ENCODE data around the gene NHLRC1.

Gene NHLRC1

DNA sequence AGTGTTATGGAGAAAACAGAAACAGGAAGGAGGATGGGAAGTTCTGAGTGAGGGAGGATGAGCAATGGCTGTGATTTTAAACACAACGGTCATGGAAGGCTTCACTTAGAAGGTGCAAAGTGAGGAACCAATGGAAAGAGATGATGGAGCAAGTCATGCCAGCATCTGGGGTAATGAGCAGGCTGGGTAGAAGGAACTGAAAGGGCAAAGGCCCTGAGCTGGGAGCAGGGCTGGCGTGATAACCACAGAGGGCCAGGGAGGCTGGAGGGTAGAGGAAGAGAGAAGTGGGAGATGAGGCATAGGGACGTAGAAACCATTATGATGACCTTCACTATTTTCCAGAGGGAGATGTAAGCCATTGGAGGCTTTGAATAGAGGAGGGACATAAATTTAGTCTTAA is 43.6 kb downstream of the NHLRC1 start:
- H3K27me3 ChIP-seq (ENCODE audit: insufficient read depth, low read length, poor library complexity) = no peaks in the 10 kb centered on the region
- H3K18ac ChIP-seq (ENCODE audit: low read length) = no peak overlapping the region
- no peak overlapping the region for H3K4ac ChIP-seq (ENCODE audit: low read depth, low read length)
- H4K5ac ChIP-seq (ENCODE audit: low read length) = no peak overlapping the region
- no peak overlapping the region for H2BK120ac ChIP-seq (ENCODE audit: low read depth, low read length)
- WGBS (ENCODE audit: extremely low coverage, insufficient coverage, low lambda C conversion rate) = no CpG with 5 or more reads among the region's 3 CpGs
- no peak overlapping the region for H2BK5ac ChIP-seq (ENCODE audit: low read length)
- no peak overlapping the region for H3K23ac ChIP-seq (ENCODE audit: low read length)
- H4K8ac ChIP-seq (ENCODE audit: low read depth, low read length) = no peak overlapping the region
- no peaks in the 10 kb centered on the region for H3K36me3 ChIP-seq (ENCODE audit: control insufficient read depth, insufficient read depth, low read length)
- H3K4me1 ChIP-seq (ENCODE audit: control insufficient read depth, low read depth, low read length) = no peaks in the 10 kb centered on the region
- no peak overlapping the region for H2AK5ac ChIP-seq (ENCODE audit: low read length)
- no peak overlapping the region for H2BK15ac ChIP-seq (replicated peaks; ENCODE audit: low read depth)
- no peak for DNase-seq
- no peak overlapping the region for H3K56ac ChIP-seq (ENCODE audit: low read length)
- no peak overlapping the region for H3K4me2 ChIP-seq (ENCODE audit: low read length)
- no peak overlapping the region for H3K27ac ChIP-seq (ENCODE audit: low read depth, low read length)
- no peaks in the 10 kb centered on the region for H3K79me2 ChIP-seq (ENCODE audit: control insufficient read depth, insufficient read depth, low read length)
- no peak overlapping the region for H3K4me3 ChIP-seq (ENCODE audit: low read length)
- H3K79me1 ChIP-seq (ENCODE audit: low read length) = no peaks in the 10 kb centered on the region
- H3K9ac ChIP-seq (ENCODE audit: low read length) = no peak overlapping the region

DNA sequence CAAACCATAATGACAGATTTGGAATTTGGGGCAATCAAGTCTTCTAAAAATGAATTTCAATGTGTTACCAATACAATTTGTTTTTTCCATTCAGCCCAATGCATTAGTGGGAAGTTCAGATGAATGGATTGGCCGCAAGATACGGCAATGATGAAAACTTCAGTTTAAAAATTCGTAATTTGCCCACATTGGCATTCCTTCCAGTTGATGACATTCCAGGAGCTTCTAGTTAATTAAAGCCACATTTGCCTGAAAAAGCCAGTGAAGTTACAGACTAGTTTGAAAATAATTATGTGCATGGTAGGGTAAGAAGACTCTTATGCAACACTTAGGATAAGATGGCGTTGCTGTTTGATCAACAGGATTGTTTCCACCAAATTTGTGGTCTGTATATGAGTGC is 46.2 kb downstream of the NHLRC1 start:
- no peak overlapping the region for H3K4me2 ChIP-seq (ENCODE audit: low read length)
- H2AK5ac ChIP-seq (ENCODE audit: low read length) = no peak overlapping the region
- no peak overlapping the region for H2BK15ac ChIP-seq (replicated peaks; ENCODE audit: low read depth)
- H3K79me1 ChIP-seq (ENCODE audit: low read length) = no peaks in the 10 kb centered on the region
- H3K79me2 ChIP-seq (ENCODE audit: control insufficient read depth, insufficient read depth, low read length) = no peaks in the 10 kb centered on the region
- H3K4ac ChIP-seq (ENCODE audit: low read depth, low read length) = no peak overlapping the region
- no peak overlapping the region for H3K23ac ChIP-seq (ENCODE audit: low read length)
- no peak overlapping the region for H2BK120ac ChIP-seq (ENCODE audit: low read depth, low read length)
- no peaks in the 10 kb centered on the region for H3K27me3 ChIP-seq (ENCODE audit: insufficient read depth, low read length, poor library complexity)
- no peaks in the 10 kb centered on the region for H3K4me1 ChIP-seq (ENCODE audit: control insufficient read depth, low read depth, low read length)
- H3K27ac ChIP-seq (ENCODE audit: low read depth, low read length) = no peak overlapping the region
- no peak for DNase-seq
- no peak overlapping the region for H3K56ac ChIP-seq (ENCODE audit: low read length)
- no peaks in the 10 kb centered on the region for H3K36me3 ChIP-seq (ENCODE audit: control insufficient read depth, insufficient read depth, low read length)
- H4K5ac ChIP-seq (ENCODE audit: low read length) = no peak overlapping the region
- H3K9ac ChIP-seq (ENCODE audit: low read length) = no peak overlapping the region
- H4K8ac ChIP-seq (ENCODE audit: low read depth, low read length) = no peak overlapping the region
- no CpG with 5 or more reads among the region's 4 CpGs for WGBS (ENCODE audit: extremely low coverage, insufficient coverage, low lambda C conversion rate)
- no peak overlapping the region for H3K18ac ChIP-seq (ENCODE audit: low read length)
- H3K4me3 ChIP-seq (ENCODE audit: low read length) = no peak overlapping the region
- no peak overlapping the region for H2BK5ac ChIP-seq (ENCODE audit: low read length)

DNA sequence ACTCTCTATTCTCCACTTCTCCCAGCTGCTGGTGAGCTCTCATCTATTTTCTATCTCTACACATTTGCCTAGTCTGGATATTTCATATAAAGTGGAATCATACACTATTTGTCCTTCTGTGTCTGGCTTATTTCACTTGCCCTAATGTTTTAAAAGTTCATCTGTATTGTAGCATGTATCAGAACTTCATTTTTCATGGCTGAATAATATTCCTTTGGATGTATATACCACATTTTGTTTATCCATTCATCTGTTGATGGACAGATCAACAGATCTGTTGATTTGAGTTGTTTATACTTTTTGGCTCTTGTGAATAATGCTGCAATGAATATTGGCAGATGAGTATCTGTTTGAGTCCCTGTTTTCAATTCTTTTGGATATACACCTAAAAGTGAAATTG is 49.6 kb downstream of the NHLRC1 start:
- H3K4me2 ChIP-seq (ENCODE audit: low read length) = no peak overlapping the region
- no peaks in the 10 kb centered on the region for H3K27me3 ChIP-seq (ENCODE audit: insufficient read depth, low read length, poor library complexity)
- no peak overlapping the region for H2BK120ac ChIP-seq (ENCODE audit: low read depth, low read length)
- H3K79me1 ChIP-seq (ENCODE audit: low read length) = no peaks in the 10 kb centered on the region
- H2BK5ac ChIP-seq (ENCODE audit: low read length) = no peak overlapping the region
- H4K8ac ChIP-seq (ENCODE audit: low read depth, low read length) = no peak overlapping the region
- H3K36me3 ChIP-seq (ENCODE audit: control insufficient read depth, insufficient read depth, low read length) = no peaks in the 10 kb centered on the region
- no peaks in the 10 kb centered on the region for H3K79me2 ChIP-seq (ENCODE audit: control insufficient read depth, insufficient read depth, low read length)
- H3K56ac ChIP-seq (ENCODE audit: low read length) = no peak overlapping the region
- no peak overlapping the region for H4K5ac ChIP-seq (ENCODE audit: low read length)
- H2AK5ac ChIP-seq (ENCODE audit: low read length) = no peak overlapping the region
- DNase-seq = no peak
- H3K23ac ChIP-seq (ENCODE audit: low read length) = no peak overlapping the region
- H3K9ac ChIP-seq (ENCODE audit: low read length) = no peak overlapping the region
- H2BK15ac ChIP-seq (replicated peaks; ENCODE audit: low read depth) = no peak overlapping the region
- H3K4me3 ChIP-seq (ENCODE audit: low read length) = no peak overlapping the region
- no peak overlapping the region for H3K4ac ChIP-seq (ENCODE audit: low read depth, low read length)
- H3K4me1 ChIP-seq (ENCODE audit: control insufficient read depth, low read depth, low read length) = no peaks in the 10 kb centered on the region
- H3K27ac ChIP-seq (ENCODE audit: low read depth, low read length) = no peak overlapping the region
- no peak overlapping the region for H3K18ac ChIP-seq (ENCODE audit: low read length)

DNA sequence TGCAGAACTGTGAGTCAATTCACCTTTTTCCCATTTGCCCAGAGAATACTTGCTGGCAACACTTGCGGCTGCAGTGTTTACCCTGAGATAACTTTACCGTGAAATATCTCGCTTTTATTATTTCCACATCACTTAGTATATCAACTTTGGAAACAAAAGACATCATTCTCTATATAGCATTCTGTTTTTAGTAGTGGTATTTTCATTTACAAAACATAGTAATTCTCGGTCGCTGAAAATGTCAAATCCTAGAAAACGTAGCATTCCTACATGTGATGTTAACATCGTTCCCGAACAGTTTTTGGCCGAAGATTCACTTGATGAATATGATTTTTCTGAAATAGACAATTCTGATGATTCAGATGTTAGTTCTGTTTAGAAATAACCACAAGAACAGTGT is 52.0 kb downstream of the NHLRC1 start:
- no peak overlapping the region for H3K4me2 ChIP-seq (ENCODE audit: low read length)
- no peaks in the 10 kb centered on the region for H3K36me3 ChIP-seq (ENCODE audit: control insufficient read depth, insufficient read depth, low read length)
- no peaks in the 10 kb centered on the region for H3K27me3 ChIP-seq (ENCODE audit: insufficient read depth, low read length, poor library complexity)
- WGBS (ENCODE audit: extremely low coverage, insufficient coverage, low lambda C conversion rate) = no CpG with 5 or more reads among the region's 9 CpGs
- no peak overlapping the region for H4K5ac ChIP-seq (ENCODE audit: low read length)
- no peak overlapping the region for H2BK15ac ChIP-seq (replicated peaks; ENCODE audit: low read depth)
- no peak overlapping the region for H3K4ac ChIP-seq (ENCODE audit: low read depth, low read length)
- H4K8ac ChIP-seq (ENCODE audit: low read depth, low read length) = no peak overlapping the region
- no peak overlapping the region for H3K18ac ChIP-seq (ENCODE audit: low read length)
- no peaks in the 10 kb centered on the region for H3K79me1 ChIP-seq (ENCODE audit: low read length)
- H2BK5ac ChIP-seq (ENCODE audit: low read length) = no peak overlapping the region
- DNase-seq = no peak
- H3K79me2 ChIP-seq (ENCODE audit: control insufficient read depth, insufficient read depth, low read length) = no peaks in the 10 kb centered on the region
- no peak overlapping the region for H2AK5ac ChIP-seq (ENCODE audit: low read length)
- no peak overlapping the region for H3K4me3 ChIP-seq (ENCODE audit: low read length)
- H3K4me1 ChIP-seq (ENCODE audit: control insufficient read depth, low read depth, low read length) = no peaks in the 10 kb centered on the region
- no peak overlapping the region for H3K27ac ChIP-seq (ENCODE audit: low read depth, low read length)
- H3K56ac ChIP-seq (ENCODE audit: low read length) = no peak overlapping the region
- H2BK120ac ChIP-seq (ENCODE audit: low read depth, low read length) = no peak overlapping the region
- H3K9ac ChIP-seq (ENCODE audit: low read length) = no peak overlapping the region
- no peak overlapping the region for H3K23ac ChIP-seq (ENCODE audit: low read length)

Measured in mesendoderm (in vitro differentiated cells).